ENCODE results near the gene CEP170B.
"Not testable (repeated sequence)": the region's sequence is repeated elsewhere in the genome, so short reads cannot be mapped to it uniquely, and the experiment has no call there.

Gene CEP170B

DNA sequence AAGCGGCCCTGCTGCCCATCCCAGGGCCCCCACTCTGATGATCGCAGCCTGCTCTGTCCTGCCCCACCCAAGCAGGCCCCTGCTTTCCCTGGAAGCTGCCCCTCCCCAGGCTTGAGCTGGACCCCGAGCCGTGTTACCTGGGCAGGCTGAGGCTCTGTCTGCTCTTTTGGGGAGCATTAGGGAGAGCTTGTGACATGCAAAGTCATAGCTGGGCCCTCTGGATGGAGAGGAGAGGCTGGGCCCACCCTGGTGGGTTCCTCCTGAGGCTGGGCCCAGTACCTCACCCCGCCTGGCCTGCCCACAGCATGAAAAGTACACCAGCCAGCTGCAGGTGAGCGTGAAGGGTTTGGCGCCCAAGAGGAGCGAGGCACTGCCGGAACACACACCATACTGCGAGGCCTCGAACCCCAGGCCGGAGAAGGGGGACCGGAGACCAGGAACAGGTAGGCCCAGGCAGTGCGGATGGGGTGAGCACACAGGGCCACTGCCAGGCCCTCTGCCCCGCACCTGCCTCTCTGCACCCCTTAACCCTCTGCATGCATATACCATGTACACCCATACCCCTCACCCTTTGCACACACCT, 15.0 kb downstream of the CEP170B start:
- no peak for DNase-seq

DNA sequence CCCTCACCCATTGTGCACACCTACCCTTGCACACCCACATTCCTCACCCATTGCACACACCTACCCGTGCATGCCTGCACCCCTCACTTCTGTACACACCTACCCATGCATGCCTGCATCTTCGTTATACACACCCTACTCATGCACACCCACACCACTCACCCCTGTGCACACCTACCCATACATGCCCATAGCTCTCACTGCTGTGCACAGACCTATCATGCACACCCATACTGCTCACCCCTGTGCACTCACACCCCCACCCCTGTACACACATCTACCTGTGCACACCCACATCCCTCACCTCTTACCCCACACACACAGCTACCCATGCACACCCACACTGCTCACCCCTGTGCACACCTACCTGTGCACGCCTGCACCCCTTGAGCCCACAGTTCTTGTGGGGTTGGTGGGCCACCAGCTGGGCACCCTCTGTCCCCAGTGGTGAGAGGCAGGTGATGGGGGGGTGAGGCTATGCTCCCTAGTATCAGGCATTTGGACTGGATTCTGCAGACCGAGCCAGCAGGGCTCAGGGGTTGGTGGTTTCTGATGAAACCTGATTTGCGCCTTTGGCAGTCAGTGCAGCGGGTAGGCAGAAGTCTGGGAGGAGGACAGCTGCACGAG, 15.6 kb downstream of the CEP170B start:
- no peak for DNase-seq

DNA sequence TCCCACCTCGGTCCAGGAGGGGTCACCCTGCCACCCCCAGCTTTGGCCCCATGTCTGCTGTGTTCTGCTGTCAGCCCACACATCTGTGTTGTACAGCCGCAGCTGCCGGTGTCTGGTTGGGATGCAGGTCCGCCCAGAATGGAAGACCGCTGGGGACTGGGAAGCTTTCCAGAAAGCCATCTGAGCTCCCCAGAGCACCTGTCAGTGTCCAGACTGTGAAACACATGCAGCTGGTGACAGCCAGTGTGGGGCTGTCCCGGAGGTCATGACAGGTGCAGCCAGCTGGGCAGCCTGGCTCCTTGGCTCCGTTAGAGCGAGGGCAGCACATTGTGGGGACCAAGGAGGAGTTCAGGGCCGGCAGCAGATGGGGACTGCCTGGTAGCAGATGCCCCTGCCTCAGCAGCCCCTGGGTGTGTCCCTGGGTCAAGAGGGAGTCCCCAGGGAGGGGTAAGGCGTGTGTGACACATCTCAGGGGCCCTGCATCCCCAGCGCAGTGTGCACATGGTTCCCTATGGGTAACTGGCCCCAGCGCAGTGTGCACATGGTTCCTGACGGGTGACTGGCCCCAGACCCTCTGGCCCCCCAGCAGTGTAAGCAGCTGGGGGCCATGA, 16.4 kb downstream of the CEP170B start:
- peak; percentile 53 for DNase-seq

DNA sequence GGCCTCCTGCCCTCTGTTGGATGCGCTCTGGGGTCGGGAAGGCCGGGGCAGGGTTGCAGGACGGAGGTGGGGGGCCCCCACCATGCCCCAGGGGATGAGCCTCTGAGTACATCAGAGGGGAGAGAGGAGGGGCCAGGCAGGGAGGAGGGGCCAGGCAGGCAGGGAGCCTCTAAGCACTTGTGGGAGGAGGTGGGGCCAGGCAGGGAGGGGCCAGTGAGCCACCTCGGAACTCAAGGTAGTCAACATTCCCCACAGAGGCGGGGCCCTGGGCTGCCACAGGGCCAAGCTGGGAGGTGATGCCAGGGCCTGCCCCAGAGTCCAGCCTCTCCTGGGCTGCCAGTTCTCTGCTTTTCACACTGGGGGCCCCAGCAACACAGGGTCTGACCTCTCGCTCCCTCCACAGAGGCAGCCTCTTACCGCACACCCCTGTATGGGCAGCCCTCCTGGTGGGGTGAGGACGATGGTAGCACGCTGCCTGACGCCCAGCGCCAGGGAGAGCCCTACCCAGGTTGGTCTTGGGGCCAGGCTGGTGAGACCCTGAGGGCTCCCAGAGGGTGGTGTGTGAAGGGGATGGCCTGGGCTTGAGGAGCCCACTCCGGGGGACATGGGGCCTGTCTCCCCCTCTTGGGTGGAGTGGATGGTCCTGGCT, 17.4 kb downstream of the CEP170B start:
- peak; percentile 78 for DNase-seq

DNA sequence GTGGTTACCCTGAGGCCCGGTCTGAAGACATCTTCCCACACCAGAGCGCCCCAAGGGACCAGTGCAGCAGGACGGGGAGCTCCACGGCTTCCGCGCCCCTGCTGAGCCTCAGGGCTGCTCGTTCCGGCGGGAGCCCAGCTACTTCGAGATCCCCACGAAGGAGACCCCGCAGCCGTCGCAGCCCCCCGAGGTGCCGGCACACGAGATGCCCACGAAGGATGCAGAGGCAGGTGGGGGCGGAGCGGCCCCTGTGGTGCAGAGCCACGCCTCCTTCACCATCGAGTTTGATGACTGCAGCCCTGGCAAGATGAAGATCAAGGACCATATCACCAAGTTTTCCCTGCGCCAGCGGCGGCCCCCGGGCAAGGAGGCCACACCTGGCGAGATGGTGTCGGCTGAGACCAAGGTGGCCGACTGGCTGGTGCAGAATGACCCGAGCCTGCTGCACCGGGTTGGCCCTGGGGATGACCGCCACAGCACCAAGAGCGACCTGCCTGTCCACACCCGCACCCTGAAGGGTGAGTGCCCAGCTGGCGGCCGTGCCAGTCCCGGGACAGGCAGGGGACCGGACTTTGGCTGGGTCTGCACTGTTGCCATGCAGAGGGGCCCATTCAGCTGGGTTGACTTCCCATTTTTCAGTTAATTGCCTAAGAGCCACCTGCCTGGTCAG, 18.1 kb downstream of the CEP170B start:
- no peak for DNase-seq

DNA sequence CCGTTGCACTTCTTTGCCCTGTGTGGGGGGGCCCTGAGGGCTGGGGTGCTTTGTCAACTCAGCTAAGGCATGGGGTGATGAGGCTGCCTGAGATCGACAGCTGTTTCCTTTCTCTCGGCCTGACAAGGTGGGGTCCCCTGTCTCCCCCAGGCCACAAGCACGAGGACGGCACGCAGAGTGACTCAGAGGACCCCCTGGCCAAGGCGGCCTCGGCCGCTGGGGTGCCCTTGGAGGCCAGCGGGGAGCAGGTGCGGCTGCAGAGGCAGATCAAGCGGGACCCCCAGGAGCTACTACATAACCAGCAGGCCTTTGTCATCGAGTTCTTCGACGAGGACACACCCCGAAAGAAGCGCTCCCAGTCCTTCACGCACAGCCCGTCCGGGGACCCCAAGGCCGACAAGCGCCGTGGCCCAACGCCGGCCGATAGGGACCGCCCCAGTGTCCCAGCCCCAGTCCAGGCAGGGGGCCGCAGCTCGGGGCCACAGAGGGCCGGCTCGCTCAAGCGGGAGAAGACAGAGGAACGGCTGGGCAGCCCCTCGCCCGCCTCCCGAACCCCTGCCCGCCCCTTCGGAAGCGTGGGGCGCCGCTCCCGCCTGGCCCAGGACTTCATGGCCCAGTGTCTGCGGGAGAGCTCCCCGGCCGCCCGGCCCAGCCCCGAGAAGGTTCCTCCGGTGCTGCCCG, 18.8 kb downstream of the CEP170B start:
- no peak for DNase-seq

DNA sequence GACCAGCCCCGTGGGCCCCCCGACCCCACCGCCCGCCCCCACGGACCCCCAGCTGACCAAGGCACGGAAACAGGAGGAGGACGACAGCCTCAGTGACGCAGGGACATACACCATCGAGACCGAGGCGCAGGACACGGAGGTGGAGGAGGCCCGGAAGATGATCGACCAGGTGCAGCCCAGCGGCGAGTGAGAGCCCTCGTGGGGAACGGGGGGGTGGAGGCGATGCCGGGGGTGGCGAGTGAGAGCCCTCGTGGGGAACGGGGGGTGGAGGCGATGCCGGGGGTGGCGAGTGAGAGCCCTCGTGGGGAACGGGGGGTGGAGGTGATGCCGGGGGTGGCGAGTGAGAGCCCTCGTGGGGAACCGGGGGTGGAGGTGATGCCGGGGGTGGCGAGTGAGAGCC, 19.3 kb downstream of the CEP170B start:
- not testable (repeated sequence) for DNase-seq

DNA sequence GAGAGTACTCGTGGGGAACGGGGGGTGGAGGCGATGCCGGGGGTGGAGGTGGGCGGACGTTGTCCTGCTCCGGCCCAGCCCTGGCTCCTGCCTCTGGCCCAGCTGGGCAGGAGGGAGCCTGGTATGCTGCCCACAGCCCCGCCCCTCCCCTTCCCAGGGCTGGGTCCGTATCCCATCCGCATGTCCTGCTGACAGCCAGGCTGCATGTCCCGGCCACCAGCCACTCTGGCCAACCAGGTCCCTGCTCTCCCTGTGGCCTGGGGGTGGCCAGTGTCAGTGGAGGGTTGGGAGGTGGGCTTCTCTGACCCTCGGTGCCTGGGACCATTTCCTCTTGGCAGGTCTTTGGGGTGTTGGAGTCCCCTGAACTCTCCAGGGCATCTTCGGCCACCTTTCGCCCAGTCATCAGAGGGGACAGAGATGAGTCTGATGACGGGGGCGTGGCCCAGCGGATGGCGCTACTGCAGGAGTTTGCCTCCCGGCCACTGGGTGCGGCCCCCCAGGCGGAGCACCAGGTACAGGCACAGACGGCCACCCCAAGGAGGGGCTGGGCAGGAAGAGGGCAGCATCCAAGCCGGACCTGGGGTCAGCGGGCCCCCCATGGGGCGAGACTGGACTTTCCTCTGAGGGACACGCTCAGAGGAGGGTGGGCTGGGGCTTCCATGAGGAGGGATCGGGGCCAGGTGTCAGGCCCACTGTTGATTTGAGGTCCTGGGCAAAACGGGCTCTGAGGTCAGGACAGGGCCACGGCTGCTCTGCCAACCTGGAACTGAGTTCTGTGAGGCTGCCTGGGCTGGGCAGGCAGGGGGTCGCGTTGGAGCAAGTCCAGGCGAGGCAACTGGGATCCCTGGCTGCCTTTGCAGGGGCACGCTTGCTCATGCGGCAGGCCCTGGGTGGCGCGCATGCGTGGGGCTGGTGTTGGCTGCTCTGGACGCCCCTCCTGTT, 20.2 kb downstream of the CEP170B start:
- DNase-seq: no peak

DNA sequence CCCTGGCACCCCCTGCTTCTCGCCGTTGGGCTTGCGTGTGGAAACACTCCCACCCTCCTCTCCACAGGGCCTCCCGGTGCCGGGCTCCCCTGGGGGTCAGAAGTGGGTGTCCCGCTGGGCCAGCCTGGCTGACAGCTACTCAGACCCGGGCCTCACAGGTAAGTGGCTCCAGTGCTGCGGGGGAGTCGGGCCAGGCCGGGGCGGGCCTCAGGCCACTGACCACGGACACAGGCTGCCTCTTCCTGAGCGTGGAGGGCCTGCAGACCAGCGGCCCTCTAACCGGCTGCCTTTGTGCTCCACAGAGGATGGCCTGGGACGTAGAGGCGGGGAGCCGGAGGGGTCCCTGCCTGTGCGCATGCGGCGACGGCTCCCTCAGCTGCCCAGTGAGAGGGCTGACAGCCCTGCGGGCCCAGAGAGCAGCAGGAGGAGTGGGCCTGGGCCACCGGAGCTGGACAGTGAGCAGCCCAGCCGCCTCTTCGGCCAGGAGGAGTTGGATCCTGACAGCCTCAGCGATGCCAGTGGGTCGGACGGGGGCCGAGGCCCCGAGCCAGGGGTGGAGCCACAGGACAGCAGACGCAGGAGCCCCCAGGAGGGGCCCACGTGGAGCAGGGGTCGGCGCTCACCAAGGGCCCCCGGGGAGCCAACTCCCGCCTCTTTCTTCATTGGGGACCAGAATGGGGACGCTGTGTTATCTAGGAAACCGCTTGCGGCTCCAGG, 21.1 kb downstream of the CEP170B start:
- no peak for DNase-seq

DNA sequence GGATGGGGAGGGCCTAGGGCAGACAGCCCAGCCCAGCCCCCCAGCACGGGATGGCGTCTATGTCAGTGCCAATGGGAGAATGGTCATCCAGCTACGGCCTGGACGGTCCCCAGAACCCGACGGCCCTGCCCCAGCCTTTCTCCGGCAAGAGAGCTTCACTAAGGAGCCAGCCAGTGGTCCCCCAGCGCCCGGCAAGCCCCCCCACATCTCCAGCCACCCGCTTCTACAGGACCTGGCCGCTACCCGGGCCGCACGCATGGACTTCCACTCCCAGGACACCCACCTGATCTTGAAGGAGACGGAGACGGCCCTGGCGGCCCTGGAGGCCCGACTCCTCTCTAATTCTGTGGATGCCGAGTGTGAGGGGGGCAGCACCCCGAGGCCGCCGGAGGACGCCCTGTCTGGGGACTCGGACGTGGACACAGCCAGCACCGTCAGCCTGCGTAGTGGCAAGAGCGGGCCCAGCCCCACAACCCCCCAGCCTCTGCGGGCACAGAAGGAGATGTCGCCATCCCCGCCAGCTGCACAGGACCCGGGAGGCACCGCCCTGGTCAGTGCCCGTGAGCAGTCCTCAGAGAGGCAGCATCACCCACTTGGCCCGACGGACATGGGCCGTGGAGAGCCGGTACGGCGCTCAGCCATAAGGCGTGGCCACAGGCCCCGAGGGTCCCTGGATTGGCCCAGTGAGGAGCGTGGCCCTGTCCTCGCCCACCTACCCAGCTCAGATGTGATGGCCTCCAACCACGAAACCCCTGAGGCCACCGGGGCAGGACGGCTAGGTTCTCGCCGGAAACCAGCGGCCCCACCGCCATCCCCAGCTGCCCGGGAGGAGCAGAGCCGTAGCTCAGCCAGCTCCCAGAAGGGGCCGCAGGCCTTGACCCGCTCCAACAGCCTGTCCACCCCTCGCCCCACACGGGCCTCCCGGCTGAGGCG, 21.9 kb downstream of the CEP170B start:
- DNase-seq: no peak

DNA sequence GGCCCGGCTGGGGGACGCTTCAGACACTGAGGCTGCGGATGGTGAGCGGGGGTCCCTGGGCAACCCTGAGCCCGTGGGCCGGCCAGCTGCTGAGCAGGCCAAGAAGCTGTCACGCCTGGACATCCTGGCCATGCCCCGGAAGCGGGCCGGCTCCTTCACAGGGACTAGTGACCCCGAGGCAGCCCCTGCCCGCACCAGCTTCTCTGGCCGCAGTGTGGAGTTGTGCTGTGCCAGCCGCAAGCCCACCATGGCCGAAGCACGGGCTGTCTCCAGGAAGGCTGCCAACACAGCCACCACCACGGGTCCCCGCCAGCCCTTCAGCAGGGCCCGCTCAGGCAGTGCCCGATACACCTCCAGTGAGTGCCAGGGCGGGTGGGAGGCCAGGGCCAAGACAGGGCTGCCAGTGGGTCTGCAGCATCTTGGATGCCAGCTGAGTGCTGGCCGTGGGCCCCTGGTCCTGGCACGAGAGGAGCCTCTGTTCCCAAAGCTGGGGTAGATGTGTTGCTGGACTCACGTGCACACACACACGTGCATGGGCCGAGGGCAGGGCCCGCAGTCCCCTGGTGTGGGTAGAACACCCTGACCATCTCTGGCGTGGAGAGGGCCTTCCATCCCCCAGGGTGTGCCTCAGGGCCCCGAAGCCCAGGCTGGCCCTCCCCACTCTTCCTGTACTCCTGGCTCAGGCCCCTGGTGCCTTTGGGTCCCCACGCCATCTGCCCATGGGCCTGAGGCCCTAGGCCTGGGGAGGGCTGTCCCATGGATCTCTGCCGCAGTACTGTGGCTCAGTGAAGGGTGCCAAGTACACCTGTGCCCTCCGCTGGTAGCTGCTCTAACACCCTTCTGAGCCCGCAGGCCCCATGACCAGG, 22.8 kb downstream of the CEP170B start:
- DNase-seq: no peak

DNA sequence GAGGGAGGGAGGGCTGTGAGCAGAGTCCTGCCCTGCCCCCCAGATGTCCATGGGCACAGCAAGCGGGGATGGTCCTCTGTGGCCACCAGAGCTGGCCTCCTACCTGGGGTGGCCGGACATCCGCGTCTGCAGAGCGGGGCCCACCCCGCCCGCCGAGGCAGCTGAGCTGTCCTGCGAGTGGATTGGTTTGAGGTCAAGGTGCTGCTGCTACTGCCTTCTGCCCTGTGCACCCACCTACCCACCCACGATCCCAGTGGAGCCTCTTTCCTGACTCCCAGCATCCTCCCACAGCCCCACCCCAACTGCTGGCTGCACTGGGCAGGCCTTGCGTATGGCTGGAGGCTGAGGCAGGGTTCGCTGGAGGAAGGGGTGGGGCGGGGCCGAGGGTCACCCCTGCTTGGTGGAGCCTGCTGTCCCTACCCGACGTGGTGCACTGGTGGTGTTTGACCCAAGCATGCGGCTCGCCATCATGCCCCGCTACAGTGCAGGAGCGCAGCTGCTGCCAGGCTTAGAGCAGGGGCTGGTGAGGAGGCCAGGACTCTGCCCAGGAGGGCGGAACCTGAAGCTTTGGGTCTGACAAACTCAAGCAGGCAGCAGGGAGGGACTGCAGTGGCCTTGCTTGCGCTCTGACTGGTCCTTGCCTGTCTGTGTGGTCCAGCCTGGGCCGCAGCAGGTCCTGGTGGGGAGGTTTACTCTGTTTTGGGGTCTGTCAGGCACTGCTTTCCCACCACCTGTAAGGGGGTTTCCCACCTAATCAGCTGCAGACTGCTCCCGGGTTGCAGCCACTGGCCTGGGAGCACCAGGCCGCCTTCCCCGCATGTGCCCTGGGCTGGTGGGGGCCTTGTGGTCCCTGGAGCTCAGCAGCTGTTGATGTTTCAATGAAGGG, 23.7 kb downstream of the CEP170B start:
- no peak for DNase-seq

DNA sequence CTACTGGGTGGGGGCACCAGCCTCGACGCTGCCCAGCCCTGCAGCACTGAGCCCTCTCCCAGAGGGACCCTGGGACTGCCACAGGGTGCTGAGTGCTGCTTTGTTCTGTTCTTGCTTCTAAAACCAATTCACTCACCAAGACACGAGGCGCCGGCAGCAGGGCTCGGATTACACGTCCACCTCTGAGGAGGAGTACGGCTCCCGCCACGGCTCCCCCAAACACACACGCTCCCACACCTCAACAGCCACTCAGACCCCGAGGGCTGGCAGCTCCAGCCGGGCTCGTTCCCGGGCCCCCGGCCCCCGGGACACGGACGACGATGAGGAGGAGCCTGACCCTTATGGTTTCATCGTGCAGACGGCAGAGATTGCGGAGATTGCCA, 24.3 kb downstream of the CEP170B start:
- DNase-seq: no peak

DNA sequence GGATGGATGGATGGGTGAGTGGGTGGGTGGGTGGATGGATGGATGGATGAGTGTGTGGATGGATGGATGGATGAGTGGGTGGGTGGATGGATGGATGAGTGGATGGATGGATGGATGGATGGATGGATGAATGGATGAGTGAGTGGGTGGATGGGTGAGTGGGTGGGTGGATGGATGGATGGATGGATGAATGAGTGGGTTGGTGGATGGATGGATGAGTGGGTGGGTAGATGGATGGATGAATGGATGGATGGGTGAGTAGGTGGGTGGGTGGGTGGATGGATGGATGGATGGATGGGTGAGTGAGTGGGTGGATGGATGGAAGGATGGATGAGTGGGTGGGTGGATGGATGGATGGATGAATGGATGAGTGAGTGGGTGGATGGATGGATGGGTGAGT, 25.2 kb downstream of the CEP170B start:
- not testable (repeated sequence) for DNase-seq

DNA sequence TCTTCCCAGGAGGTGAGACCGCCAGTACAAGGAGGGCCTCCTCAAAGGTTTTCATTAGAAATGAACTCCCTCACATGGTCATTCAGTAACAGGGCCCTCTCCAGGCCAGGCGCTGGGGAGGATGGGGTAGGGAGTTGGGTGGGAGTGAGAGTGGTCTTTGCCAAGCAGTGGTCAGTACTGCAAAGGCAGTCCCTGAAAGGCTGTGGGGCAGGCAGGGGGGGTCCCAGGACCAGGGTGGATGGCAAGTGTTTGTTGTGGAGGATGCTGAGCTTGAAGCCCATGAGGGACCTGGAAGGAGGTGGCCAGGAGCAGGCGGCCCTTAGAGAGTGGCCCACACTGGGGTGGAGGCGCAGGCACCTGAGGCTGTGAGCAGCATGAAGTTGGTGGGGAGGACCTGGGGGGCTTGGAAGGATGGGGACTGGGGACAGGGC, 26.1 kb downstream of the CEP170B start:
- DNase-seq: no peak

DNA sequence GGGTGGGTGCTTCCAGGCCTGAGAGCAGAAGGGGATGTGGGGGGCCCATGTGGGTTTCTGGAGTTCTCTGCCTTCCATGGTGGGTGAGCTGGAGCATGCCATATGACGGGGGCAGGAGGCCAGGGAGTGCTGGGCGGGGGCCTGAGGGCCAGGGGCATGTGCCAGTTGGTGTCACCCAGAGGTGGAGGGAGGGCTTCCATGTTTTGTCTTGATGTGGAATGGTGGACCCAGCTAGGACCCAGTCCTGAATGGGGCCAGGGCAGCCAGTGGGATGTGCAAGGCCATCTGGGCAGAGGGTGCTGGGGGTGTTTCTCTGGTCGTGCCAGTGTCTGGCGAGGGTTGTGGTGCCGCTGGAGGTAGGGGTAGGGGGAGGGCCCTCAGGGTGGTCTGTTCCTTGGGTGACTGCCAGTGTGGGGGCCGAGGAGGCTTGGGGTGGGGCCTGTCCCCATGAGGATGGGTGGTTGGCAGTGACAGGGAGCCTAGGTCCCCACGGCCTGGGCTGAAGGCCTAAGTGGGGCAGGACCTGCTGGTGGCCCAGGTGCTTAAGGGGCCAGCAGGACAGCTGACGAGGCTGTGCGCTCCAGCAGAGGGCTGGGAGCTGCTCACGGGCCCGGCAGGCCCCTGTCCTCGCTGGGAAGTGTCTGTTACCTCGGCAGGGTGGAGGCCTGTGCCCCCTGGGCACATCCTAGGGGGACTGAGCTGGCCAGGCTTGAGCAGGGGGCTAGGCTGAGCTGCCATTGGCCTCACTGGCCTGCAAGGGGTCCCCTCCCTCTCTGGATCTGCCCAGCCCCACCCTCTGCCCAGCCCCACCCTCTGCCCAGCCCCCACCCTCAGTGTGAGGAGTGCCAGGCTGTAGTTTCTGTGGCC, 26.8 kb downstream of the CEP170B start:
- no peak for DNase-seq

Data from NCI-H510A (cell line).